ENCODE results near the gene AGAP2. TPM values are rescaled to one million over a fixed set of nuclear protein-coding genes. Genes with fewer than 3 reads are reported as not detected.

Gene AGAP2
- total and polyA plus RNA-seq, 2 of the 13 experiments (the other 11 are each of a cell fraction or from before 2014, with no cell fraction given), result 0.38 to 0.45 TPM

DNA sequence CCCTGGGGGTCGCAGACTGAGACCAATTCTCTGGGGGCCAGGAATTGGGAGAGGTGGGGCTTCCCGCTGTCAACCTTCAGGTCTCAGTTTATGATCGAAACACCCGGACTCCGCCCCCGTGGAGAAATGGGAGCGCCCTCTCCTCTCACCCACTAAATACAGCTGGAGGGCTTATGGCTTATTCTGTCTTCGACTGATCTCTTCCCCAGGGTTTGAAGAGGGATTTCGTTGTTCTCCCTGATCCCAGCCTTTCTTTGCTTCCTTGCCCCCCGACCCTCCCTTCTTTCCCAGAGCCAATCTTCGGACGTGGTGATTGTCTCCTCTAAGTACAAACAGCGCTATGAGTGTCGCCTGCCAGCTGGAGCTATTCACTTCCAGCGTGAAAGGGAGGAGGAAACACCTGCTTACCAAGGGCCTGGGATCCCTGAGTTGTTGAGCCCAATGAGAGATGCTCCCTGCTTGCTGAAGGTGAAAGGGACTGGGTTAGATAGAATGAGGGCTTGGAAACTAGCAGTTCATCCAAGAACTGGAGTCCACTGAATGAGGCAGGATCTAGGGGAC lies 44.0 kb downstream of the AGAP2 start (continued):
- TF ChIP-seq, protein P1, sequence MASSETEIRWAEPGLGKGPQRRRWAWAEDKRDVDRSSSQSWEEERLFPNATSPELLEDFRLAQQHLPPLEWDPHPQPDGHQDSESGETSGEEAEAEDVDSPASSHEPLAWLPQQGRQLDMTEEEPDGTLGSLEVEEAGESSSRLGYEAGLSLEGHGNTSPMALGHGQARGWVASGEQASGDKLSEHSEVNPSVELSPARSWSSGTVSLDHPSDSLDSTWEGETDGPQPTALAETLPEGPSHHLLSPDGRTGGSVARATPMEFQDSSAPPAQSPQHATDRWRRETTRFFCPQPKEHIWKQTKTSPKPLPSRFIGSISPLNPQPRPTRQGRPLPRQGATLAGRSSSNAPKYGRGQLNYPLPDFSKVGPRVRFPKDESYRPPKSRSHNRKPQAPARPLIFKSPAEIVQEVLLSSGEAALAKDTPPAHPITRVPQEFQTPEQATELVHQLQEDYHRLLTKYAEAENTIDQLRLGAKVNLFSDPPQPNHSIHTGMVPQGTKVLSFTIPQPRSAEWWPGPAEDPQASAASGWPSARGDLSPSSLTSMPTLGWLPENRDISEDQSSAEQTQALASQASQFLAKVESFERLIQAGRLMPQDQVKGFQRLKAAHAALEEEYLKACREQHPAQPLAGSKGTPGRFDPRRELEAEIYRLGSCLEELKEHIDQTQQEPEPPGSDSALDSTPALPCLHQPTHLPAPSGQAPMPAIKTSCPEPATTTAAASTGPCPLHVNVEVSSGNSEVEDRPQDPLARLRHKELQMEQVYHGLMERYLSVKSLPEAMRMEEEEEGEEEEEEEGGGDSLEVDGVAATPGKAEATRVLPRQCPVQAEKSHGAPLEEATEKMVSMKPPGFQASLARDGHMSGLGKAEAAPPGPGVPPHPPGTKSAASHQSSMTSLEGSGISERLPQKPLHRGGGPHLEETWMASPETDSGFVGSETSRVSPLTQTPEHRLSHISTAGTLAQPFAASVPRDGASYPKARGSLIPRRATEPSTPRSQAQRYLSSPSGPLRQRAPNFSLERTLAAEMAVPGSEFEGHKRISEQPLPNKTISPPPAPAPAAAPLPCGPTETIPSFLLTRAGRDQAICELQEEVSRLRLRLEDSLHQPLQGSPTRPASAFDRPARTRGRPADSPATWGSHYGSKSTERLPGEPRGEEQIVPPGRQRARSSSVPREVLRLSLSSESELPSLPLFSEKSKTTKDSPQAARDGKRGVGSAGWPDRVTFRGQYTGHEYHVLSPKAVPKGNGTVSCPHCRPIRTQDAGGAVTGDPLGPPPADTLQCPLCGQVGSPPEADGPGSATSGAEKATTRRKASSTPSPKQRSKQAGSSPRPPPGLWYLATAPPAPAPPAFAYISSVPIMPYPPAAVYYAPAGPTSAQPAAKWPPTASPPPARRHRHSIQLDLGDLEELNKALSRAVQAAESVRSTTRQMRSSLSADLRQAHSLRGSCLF (CRISPR knock-in tag; IDR thresholded peaks at IDR 0.05; ENCODE audit: borderline replicate concordance), result no peak
- TF ChIP-seq, protein P2, sequence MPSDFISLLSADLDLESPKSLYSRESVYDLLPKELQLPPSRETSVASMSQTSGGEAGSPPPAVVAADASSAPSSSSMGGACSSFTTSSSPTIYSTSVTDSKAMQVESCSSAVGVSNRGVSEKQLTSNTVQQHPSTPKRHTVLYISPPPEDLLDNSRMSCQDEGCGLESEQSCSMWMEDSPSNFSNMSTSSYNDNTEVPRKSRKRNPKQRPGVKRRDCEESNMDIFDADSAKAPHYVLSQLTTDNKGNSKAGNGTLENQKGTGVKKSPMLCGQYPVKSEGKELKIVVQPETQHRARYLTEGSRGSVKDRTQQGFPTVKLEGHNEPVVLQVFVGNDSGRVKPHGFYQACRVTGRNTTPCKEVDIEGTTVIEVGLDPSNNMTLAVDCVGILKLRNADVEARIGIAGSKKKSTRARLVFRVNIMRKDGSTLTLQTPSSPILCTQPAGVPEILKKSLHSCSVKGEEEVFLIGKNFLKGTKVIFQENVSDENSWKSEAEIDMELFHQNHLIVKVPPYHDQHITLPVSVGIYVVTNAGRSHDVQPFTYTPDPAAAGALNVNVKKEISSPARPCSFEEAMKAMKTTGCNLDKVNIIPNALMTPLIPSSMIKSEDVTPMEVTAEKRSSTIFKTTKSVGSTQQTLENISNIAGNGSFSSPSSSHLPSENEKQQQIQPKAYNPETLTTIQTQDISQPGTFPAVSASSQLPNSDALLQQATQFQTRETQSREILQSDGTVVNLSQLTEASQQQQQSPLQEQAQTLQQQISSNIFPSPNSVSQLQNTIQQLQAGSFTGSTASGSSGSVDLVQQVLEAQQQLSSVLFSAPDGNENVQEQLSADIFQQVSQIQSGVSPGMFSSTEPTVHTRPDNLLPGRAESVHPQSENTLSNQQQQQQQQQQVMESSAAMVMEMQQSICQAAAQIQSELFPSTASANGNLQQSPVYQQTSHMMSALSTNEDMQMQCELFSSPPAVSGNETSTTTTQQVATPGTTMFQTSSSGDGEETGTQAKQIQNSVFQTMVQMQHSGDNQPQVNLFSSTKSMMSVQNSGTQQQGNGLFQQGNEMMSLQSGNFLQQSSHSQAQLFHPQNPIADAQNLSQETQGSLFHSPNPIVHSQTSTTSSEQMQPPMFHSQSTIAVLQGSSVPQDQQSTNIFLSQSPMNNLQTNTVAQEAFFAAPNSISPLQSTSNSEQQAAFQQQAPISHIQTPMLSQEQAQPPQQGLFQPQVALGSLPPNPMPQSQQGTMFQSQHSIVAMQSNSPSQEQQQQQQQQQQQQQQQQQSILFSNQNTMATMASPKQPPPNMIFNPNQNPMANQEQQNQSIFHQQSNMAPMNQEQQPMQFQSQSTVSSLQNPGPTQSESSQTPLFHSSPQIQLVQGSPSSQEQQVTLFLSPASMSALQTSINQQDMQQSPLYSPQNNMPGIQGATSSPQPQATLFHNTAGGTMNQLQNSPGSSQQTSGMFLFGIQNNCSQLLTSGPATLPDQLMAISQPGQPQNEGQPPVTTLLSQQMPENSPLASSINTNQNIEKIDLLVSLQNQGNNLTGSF (CRISPR knock-in tag; IDR thresholded peaks at IDR 0.05), result no peak
- TF ChIP-seq POLR2AphosphoS2 (IDR thresholded peaks at IDR 0.05; ENCODE audit: low read depth, low read length) (no peak), ZNF782 (CRISPR knock-in tag; IDR thresholded peaks at IDR 0.05; ENCODE audit: borderline replicate concordance) (peak; percentile 47; the same call in 1 of the 2 replicates), ZNF83 (CRISPR knock-in tag; IDR thresholded peaks at IDR 0.05; ENCODE audit: borderline replicate concordance) (0 out of 2 replicates have a peak, but pooled peaks have one; percentile 3), ZNF605 (CRISPR knock-in tag; IDR thresholded peaks at IDR 0.05) (peak; percentile 66; the same call in 1 of the 2 replicates), CBX2 (IDR thresholded peaks at IDR 0.05; ENCODE audit: low read depth, low read length) (no peak), CBX2 (CRISPR knock-in tag; IDR thresholded peaks at IDR 0.05; ENCODE audit: low read depth) (no peak), REL (CRISPR knock-in tag; conservative IDR thresholded peaks at IDR 0.05) (no peak), HNRNPL (IDR thresholded peaks at IDR 0.05; ENCODE audit: low read depth, low read length) (no peak), ZNF703 (CRISPR knock-in tag; IDR thresholded peaks at IDR 0.05; ENCODE audit: borderline replicate concordance) (no peak)
- TF ChIP-seq, protein P3, sequence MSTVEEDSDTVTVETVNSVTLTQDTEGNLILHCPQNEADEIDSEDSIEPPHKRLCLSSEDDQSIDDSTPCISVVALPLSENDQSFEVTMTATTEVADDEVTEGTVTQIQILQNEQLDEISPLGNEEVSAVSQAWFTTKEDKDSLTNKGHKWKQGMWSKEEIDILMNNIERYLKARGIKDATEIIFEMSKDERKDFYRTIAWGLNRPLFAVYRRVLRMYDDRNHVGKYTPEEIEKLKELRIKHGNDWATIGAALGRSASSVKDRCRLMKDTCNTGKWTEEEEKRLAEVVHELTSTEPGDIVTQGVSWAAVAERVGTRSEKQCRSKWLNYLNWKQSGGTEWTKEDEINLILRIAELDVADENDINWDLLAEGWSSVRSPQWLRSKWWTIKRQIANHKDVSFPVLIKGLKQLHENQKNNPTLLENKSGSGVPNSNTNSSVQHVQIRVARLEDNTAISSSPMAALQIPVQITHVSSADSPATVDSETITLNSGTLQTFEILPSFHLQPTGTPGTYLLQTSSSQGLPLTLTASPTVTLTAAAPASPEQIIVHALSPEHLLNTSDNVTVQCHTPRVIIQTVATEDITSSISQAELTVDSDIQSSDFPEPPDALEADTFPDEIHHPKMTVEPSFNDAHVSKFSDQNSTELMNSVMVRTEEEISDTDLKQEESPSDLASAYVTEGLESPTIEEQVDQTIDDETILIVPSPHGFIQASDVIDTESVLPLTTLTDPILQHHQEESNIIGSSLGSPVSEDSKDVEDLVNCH (CRISPR knock-in tag; IDR thresholded peaks at IDR 0.05), result no peak
- TF ChIP-seq, protein P4, sequence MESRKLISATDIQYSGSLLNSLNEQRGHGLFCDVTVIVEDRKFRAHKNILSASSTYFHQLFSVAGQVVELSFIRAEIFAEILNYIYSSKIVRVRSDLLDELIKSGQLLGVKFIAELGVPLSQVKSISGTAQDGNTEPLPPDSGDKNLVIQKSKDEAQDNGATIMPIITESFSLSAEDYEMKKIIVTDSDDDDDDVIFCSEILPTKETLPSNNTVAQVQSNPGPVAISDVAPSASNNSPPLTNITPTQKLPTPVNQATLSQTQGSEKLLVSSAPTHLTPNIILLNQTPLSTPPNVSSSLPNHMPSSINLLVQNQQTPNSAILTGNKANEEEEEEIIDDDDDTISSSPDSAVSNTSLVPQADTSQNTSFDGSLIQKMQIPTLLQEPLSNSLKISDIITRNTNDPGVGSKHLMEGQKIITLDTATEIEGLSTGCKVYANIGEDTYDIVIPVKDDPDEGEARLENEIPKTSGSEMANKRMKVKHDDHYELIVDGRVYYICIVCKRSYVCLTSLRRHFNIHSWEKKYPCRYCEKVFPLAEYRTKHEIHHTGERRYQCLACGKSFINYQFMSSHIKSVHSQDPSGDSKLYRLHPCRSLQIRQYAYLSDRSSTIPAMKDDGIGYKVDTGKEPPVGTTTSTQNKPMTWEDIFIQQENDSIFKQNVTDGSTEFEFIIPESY (CRISPR knock-in tag; IDR thresholded peaks at IDR 0.05), result no peak
